ENCODE measurements around the gene GZMA.

DNA sequence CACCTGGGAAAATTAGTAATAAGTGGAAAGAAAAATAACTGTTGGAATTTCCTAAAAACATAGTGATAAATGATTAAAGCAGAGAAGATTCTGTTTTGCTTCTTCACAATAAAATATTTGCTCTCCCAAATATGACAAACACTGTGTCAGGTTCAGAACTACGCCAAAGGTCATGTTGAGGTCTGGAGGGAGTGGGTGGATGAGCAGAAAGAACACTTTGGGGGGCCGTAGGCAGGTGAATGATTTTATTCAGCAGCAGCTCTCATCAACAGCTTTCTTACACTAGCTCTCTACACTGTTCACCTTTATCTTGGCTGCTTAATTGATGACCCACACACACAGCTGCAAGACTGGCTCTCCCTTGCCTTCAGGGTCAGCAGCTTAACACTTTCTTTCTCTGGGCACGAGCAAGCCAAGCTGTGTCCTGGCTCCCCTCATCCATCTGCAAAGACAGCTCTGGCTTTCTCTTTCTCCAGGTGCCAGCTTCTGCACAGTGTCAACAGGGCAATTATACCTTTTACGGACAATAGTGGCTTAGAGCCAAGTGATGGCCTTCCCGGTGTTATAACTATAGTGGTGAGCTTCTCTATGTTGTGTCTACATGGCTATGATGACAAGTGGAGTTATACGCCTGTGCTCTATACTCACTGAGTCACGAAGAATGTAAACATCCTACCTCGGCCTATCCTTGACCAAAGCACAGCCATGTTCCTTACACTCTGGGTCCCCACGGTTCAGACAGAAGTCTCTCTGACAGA is 38.6 kb downstream of the GZMA start:
- TF ChIP-seq CTCF (IDR thresholded peaks at IDR 0.05; ENCODE audit: low read length), result no peak
- TF ChIP-seq EZH2 (IDR thresholded peaks at IDR 0.05; ENCODE audit: borderline replicate concordance, low read length), result no peak
